GM21526 (cell line): ENCODE measurements around the gene ITGB7.

Experiments
- ATAC-seq: cut with Tn5 transposase; IDR thresholded peaks from one replicate; pipeline ENCODE4 v1.9.1; 2021; ENCODE audit warnings: moderate library complexity; ENCODE audit not compliant: unreplicated experiment, low FRiP score

Gene ITGB7

DNA sequence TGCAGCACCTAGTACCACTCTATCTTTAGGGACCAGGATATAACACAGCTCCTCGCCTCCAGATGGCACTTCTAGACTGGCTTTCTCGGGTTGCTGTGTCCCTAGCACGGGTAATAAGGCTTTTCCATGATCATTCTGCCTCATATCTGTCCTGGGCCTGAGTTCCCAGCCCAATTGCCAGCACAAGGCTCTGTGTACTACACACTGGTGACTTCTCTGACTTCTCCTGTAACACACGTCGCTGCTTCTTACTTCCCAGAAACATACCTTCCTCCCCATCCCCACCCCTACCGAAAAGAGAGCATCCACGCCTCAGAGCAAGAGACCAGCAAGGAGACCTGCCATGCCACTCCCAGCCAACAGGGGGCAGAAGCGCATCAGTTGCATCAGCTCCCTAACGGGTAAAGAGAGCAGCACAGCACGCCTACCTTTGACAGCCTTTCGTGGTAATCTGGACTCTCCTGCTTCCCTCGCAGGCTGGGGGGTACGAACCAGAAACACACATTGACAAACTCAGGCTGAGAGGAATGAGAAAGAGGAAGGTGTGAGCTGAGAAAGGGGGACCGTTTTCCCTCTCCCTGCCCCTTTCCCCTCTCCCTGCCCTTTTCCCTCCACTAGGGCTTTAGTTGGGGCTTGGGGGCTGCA lies 47.7 kb downstream of the ITGB7 start:
- ATAC-seq: peak; percentile 62

DNA sequence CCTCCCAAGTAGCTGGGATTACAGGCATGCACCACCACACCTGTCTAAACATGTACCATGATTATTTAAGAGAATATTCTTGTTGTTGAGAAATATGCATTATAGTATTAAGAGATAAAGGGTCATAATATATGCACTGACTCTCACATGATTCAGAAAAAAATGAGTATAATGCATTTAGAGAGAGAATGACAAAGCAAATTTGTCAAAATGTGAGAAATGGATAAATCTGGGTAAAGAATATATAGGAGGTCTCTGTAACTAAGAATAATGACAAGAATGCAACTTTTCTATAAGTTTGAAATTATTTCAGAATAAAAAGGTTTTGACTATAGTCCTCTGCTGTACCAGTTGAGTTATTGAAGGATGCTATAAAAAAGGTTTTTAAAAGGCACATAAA lies 54.7 kb downstream of the ITGB7 start:
- no peak for ATAC-seq

DNA sequence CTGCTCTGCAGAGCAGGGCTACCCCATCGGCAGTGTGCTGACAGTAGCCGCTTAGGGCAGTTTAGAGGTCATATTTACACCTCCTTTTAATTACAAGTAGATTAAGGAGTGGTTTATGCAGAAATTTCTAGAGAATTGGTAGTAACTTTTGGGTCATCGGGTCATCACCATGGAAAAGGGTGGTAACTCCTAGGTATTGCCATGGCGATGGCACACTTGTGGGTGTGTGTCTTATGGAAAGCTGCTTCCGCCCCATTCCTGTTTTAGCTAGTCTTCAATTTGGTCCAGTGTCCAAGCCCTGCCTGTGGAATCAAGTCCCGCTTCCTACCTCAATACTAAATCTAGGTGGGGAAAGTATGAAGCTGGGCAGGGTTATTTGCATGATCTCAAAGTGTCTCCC lies 56.0 kb downstream of the ITGB7 start:
- no peak for ATAC-seq

DNA sequence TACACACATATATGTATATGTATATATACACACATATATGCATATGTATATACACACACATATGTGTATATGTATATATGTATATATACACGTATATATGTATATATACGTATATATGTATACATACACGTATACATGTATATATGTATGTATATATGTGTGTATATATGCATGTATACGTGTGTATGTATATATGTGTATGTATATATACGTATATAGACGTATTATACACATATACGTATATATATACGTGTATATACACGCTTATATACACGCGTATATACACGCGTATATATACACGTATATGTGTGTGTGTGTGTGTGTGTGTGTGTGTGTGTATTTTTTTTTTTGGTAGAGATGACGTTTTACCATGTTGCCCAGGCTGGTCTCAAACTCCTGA lies 59.4 kb downstream of the ITGB7 start:
- no peak for ATAC-seq

DNA sequence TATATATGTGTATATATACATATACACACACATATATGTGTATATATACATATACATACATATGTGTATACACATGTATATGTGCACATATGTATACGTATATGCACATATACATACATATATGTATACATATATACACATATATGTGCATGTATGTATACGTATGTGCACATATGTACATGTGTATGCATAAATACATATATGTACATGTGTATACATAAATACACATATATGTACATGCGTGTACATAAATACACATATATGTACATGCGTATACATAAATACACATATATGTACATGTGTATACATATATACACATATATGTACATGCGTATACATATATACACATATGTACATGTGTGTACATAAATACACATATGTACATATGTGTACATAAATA lies 59.9 kb downstream of the ITGB7 start:
- ATAC-seq: no peak

DNA sequence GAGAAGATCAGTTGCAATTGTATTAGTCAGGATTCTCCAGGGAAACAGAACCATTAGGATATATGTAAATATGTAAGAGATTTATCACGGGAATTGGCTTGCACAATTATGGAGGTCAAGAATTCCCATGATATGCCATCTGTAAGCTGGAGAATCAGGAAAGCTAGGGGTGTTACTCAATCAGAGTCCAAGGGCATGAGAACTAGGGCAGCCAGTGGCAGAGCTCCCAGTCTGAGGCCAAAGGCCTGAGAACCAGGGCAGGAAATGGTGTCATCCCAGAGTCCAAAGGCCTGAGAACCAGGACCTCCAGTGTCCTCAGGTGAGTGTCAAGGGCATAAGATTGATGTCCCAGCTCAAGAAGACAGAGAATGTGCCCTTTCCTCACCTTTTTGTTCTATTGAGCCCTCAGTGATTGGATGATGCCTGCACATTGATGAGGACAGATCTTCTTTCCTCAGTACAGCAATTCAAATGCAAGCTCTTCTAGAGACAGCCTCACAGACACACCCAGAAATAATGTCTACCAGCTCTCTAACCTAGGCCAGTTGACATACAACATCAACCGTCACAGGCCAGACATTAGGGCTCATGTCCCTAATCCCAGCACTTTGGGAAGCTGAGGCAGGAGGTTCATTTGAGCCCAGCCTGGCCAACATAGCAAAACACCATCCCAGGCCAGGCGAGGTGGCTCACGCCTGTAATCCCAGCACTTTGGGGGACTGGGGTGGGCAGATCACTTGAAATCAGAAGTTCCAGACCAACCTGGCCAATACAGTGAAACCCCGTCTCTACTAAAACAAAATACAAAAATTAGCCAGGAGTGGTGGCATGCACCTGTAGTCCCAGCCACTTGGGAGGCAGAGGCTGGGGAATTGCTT lies 61.4 kb downstream of the ITGB7 start:
- no peak for ATAC-seq

DNA sequence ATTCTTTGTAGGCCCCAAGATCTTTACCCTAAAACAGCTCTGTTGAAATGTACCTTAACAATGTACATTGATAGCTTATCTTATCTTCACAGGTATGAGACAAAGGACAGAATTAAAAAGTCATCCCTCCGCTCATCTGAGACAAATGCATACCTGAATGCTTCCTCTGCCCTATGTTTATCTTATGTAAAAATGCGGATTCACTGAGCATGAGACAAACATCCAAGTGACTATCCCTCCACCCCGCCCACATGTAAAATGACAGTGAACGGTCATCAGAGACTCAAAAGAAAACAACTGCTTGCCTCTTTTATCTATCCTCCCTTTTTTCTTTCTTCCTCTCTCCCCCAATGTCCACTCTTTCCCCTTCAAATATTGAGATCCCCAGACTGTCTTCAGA lies 63.7 kb downstream of the ITGB7 start:
- no peak for ATAC-seq
